Liver (tissue), 9 donors: Measurements from ENCODE around the gene HK2. TPM values are rescaled to one million over a fixed set of nuclear protein-coding genes. Genes with fewer than 3 reads are reported as not detected.

Experiments used
- DNase-seq: peaks from one replicate; pipeline ENCODE4 v3.0.0-alpha.2; 2017; ENCODE audit warnings: low spot score
- H3K27ac ChIP-seq, 2 donors: one replicate each; pipeline ENCODE4 v1.7.0; 2013; ENCODE audit warnings: inconsistent platforms in 2 of 2, low read length in 2 of 2, control low read depth in 1 of 2, low read depth in 1 of 2, mild to moderate bottlenecking in 1 of 2
- H3K27me3 ChIP-seq, 4 donors: one replicate each; pipeline versions ENCODE4 v1.6.1 to v1.7.0; 2013; ENCODE audit warnings: low read length in 3 of 4, inconsistent platforms in 1 of 4, mild to moderate bottlenecking in 1 of 4, moderate library complexity in 1 of 4; ENCODE audit not compliant: control insufficient read depth in 4 of 4, insufficient read depth in 4 of 4
- H3K36me3 ChIP-seq, 4 donors: one replicate each; pipeline versions ENCODE4 v1.6.1 to v1.7.0; 2013; ENCODE audit warnings: low read length in 3 of 4, mild to moderate bottlenecking in 3 of 4, low read depth in 1 of 4, moderate library complexity in 1 of 4; ENCODE audit not compliant: control insufficient read depth in 4 of 4, insufficient read depth in 3 of 4
- H3K4me1 ChIP-seq, 4 donors: one replicate each; pipeline versions ENCODE4 v1.6.1 to v1.7.0; 2013; ENCODE audit warnings: low read length in 3 of 4, mild to moderate bottlenecking in 3 of 4, moderate library complexity in 1 of 4; ENCODE audit not compliant: control insufficient read depth in 4 of 4, insufficient read depth in 4 of 4
- H3K4me3 ChIP-seq, 3 donors: one replicate each; pipeline versions ENCODE4 v1.6.1 to v1.7.0; 2013; ENCODE audit warnings: low read length in 3 of 3, control low read depth in 1 of 3, low read depth in 1 of 3, mild to moderate bottlenecking in 1 of 3
- H3K9ac ChIP-seq, 2 donors: one replicate each; pipeline ENCODE4 v1.7.0; 2013; ENCODE audit warnings: low read length in 2 of 2, mild to moderate bottlenecking in 2 of 2, moderate library complexity in 2 of 2, control low read depth in 1 of 2, low read depth in 1 of 2
- H3K9me3 ChIP-seq, 4 donors: one replicate each; pipeline versions ENCODE4 v1.6.1 to v1.7.0; 2013; ENCODE audit warnings: low read length in 3 of 4; ENCODE audit not compliant: control insufficient read depth in 4 of 4
- FOXA2 ChIP-seq: IDR thresholded peaks from 2 replicates; pipeline ENCODE4 v1.6.1; 2016; ENCODE audit warnings: antibody characterized with exemption
- RAD21 ChIP-seq, 2 donors: IDR thresholded peaks; 2 replicates each; pipeline ENCODE4 v1.6.1; 2016; ENCODE audit warnings: antibody characterized with exemption in 2 of 2, mild to moderate bottlenecking in 2 of 2
- RXRA ChIP-seq, 2 donors: IDR thresholded peaks; 2 replicates each; pipeline ENCODE4 v1.6.1; 2017 to 2018; ENCODE audit warnings: antibody characterized with exemption in 2 of 2, mild to moderate bottlenecking in 1 of 2
- TAF1 ChIP-seq: conservative IDR thresholded peaks from 2 replicates; pipeline ENCODE4 v1.6.1; 2016; ENCODE audit warnings: antibody characterized with exemption, mild to moderate bottlenecking
- YY1 ChIP-seq: IDR thresholded peaks from 2 replicates; pipeline ENCODE4 v1.6.1; 2016; ENCODE audit warnings: antibody characterized with exemption, mild to moderate bottlenecking
- WGBS: extraction: QIAGEN DNeasy Blood & Tissue Kit; methylation state at CpG from one replicate; pipeline ENCODE4 v1.1.7; 2013; 5-methylcytosine and 5-hydroxymethylcytosine counted together
- polyA plus RNA-seq, 2 donors: library from polyadenylated mRNA; stranded (reverse) in 1 of 2; unstranded in 1 of 2; fragments of 200-250 nt in 1 of 2; fragments of >200 nt in 1 of 2; fragmentation: Nextera tagmentation in 1 of 2; extraction: Ambion mirVana in 1 of 2; gene quantifications; one replicate each; pipeline versions ENCODE4 v1.2.1 to v1.2.3, GENCODE V29; 2013 to 2015
- total RNA-seq, 2 donors: library from RNA; depleted of rRNA; stranded (reverse); fragments of >200 nt; gene quantifications; one replicate each; pipeline ENCODE4 v1.2.3, GENCODE V29; 2014
- TF ChIP-seq, protein P1 (sequence below): fragments of 150-350 bp; IDR thresholded peaks from 2 replicates; pipeline ENCODE4 v1.5.1; 2017; ENCODE audit warnings: improper control_type of control experiment, low read depth, low read length; ENCODE audit not compliant: missing input control
- TF ChIP-seq, protein P2 (sequence below): IDR thresholded peaks from 2 replicates; pipeline ENCODE4 v1.6.1; 2016; ENCODE audit warnings: antibody characterized with exemption
- donor health status: healthy.
- donor health status: healthy.
- donor health status: healthy.
- donor health status: healthy.
- donor health status: healthy.

The HK2 gene
- total and polyA plus RNA-seq, 4 donors, result 0.21 to 3.5 (median 1.0) TPM

- H3K4me1 ChIP-seq, result peaks cover 6 to 20% (median 13%) of the 10 kb centered on the region in 4 donors
- H3K27me3 ChIP-seq, result peaks cover 0 to 5% (median 2%) of the 10 kb centered on the region in 4 donors
- peak overlapping the region; percentile 27 to 62 (median 54) for H3K4me3 ChIP-seq
- no peaks in the 10 kb centered on the region for H3K36me3 ChIP-seq
- no peak for DNase-seq
- H3K9me3 ChIP-seq, result no peaks in the 10 kb centered on the region
- TF ChIP-seq, protein P1, sequence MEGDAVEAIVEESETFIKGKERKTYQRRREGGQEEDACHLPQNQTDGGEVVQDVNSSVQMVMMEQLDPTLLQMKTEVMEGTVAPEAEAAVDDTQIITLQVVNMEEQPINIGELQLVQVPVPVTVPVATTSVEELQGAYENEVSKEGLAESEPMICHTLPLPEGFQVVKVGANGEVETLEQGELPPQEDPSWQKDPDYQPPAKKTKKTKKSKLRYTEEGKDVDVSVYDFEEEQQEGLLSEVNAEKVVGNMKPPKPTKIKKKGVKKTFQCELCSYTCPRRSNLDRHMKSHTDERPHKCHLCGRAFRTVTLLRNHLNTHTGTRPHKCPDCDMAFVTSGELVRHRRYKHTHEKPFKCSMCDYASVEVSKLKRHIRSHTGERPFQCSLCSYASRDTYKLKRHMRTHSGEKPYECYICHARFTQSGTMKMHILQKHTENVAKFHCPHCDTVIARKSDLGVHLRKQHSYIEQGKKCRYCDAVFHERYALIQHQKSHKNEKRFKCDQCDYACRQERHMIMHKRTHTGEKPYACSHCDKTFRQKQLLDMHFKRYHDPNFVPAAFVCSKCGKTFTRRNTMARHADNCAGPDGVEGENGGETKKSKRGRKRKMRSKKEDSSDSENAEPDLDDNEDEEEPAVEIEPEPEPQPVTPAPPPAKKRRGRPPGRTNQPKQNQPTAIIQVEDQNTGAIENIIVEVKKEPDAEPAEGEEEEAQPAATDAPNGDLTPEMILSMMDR, result no peak
- TF ChIP-seq YY1 (no peak), FOXA2 (no peak)
- peak overlapping the region in 1 of 2 donors; percentile 28 for H3K9ac ChIP-seq
- WGBS, result 2% methylated on average over 87 of the region's 87 CpGs
- H3K27ac ChIP-seq, result peak overlapping the region; percentile 48 to 59
These were observed 1.1 kb downstream of the HK2 start for GRCh38 chr2:74834792-74835755.

- peak overlapping the region in 1 of 2 donors; percentile 46 for H3K27ac ChIP-seq
- TF ChIP-seq RAD21 (IDR thresholded peaks at IDR 0.05) (peak in 1 of 2 donors; percentile 66), TAF1 (no peak), RXRA (IDR thresholded peaks at IDR 0.05) (no peak)
- TF ChIP-seq, protein P2, sequence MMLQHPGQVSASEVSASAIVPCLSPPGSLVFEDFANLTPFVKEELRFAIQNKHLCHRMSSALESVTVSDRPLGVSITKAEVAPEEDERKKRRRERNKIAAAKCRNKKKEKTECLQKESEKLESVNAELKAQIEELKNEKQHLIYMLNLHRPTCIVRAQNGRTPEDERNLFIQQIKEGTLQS, result no peak
- TF ChIP-seq, protein P1, result peak; percentile 61
- peaks cover 0 to 5% (median 2%) of the 10 kb centered on the region in 4 donors for H3K27me3 ChIP-seq
- no peak overlapping the region for H3K9ac ChIP-seq
- H3K9me3 ChIP-seq, result no peaks in the 10 kb centered on the region
- no peaks in the 10 kb centered on the region for H3K36me3 ChIP-seq
- H3K4me1 ChIP-seq, result peaks cover 6 to 20% (median 13%) of the 10 kb centered on the region in 4 donors
- DNase-seq, result no peak
- 27% methylated on average over 15 of the region's 15 CpGs for WGBS
- peak overlapping the region in 2 of 3 donors; percentile 2 to 54 for H3K4me3 ChIP-seq
These were observed 2.1 kb downstream of the HK2 start for GRCh38 chr2:74835831-74836674.
